ENCODE measurements around the gene NIPBL.

DNA sequence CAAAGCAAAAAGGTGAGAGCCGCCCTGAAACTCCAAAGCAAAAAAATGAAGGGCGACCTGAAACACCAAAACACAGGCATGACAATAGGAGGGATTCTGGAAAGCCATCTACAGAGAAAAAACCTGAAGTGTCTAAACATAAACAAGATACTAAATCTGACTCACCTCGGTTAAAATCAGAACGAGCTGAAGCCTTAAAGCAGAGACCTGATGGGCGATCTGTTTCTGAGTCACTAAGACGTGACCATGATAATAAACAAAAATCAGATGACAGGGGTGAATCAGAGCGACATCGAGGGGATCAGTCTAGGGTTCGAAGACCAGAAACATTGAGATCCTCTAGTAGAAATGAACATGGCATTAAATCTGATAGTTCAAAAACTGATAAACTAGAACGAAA is 108.8 kb downstream of the NIPBL start:
- TF ChIP-seq, protein P1, sequence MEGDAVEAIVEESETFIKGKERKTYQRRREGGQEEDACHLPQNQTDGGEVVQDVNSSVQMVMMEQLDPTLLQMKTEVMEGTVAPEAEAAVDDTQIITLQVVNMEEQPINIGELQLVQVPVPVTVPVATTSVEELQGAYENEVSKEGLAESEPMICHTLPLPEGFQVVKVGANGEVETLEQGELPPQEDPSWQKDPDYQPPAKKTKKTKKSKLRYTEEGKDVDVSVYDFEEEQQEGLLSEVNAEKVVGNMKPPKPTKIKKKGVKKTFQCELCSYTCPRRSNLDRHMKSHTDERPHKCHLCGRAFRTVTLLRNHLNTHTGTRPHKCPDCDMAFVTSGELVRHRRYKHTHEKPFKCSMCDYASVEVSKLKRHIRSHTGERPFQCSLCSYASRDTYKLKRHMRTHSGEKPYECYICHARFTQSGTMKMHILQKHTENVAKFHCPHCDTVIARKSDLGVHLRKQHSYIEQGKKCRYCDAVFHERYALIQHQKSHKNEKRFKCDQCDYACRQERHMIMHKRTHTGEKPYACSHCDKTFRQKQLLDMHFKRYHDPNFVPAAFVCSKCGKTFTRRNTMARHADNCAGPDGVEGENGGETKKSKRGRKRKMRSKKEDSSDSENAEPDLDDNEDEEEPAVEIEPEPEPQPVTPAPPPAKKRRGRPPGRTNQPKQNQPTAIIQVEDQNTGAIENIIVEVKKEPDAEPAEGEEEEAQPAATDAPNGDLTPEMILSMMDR (IDR thresholded peaks at IDR 0.05; ENCODE audit: poor library complexity): no peak
- TF ChIP-seq EZH2 (IDR thresholded peaks at IDR 0.05; ENCODE audit: borderline replicate concordance): no peak

Data from hepatocyte (in vitro differentiated cells).